OCI-LY7 (cell line): ENCODE data around the gene MYO9B. TPM values are rescaled to one million over a fixed set of nuclear protein-coding genes. Genes with fewer than 3 reads are reported as not detected.

Experiments
- BruUV-seq: library from RNA; stranded (reverse); fragments of 400-500 nt; replicated peaks from 2 replicates; lab custom pipeline; 2021; lab: Mats Ljungman, UMichigan
- CTCF ChIA-PET: fragments of 300-600 bp; sonication (Branson Sonifier 250); formaldehyde crosslinking; loops from one replicate; lab custom pipeline; 2022; ENCODE audit warnings: antibody characterized with exemption; ENCODE audit not compliant: unreplicated experiment; lab: Charles Lee
- POLR2A ChIA-PET: fragments of 300-600 bp; sonication (Branson Sonifier 250); formaldehyde crosslinking; loops from one replicate; lab custom pipeline; 2022; ENCODE audit warnings: antibody characterized with exemption; lab: Charles Lee
- DNase-seq: peaks from one replicate; pipeline ENCODE4 v3.0.0-alpha.2; 2015; ENCODE audit warnings: low spot score
- H2AFZ ChIP-seq: fragments of 200-600 bp; sonication (generic), shearing (Covaris generic); 2 replicates; pipeline ENCODE4 v1.6.1; 2014; ENCODE audit warnings: mild to moderate bottlenecking, antibody characterized with exemption, low read length, moderate library complexity
- H3K27ac ChIP-seq: fragments of 200-600 bp; sonication (generic); 2 replicates; pipeline ENCODE4 v1.5.1; 2014; ENCODE audit warnings: mixed run types, low read depth, mild to moderate bottlenecking, moderate library complexity, low read length, inconsistent platforms; ENCODE audit not compliant: poor library complexity, severe bottlenecking
- H3K36me3 ChIP-seq: fragments of 200-600 bp; sonication (generic); 2 replicates; pipeline ENCODE4 v1.6.1; 2014; ENCODE audit warnings: mild to moderate bottlenecking, antibody characterized with exemption, low read length, moderate library complexity, mixed read lengths; ENCODE audit not compliant: insufficient read depth
- H3K4me1 ChIP-seq: fragments of 200-600 bp; sonication (generic); 2 replicates; pipeline ENCODE4 v1.5.1; 2014; ENCODE audit warnings: mild to moderate bottlenecking, low read length; ENCODE audit not compliant: insufficient read depth, poor library complexity, severe bottlenecking
- H3K4me2 ChIP-seq: fragments of 200-600 bp; sonication (generic); 2 replicates; pipeline ENCODE4 v1.6.1; 2014; ENCODE audit warnings: mild to moderate bottlenecking, low read length
- H3K4me3 ChIP-seq: fragments of 200-600 bp; sonication (generic); 2 replicates; pipeline ENCODE4 v1.5.1; 2014; ENCODE audit warnings: mild to moderate bottlenecking, low read depth, low read length; ENCODE audit not compliant: poor library complexity, severe bottlenecking
- H3K79me2 ChIP-seq: fragments of 200-600 bp; sonication (generic); 2 replicates; pipeline ENCODE4 v1.6.1; 2016; ENCODE audit warnings: low read depth, mild to moderate bottlenecking, low read length, moderate library complexity, mixed read lengths; ENCODE audit not compliant: insufficient read depth
- H3K9me2 ChIP-seq: fragments of 200-600 bp; sonication (generic); 2 replicates; pipeline ENCODE4 v1.6.1; 2016; ENCODE audit warnings: mild to moderate bottlenecking, low read length, mixed read lengths; ENCODE audit not compliant: insufficient read depth
- H3K9me3 ChIP-seq: fragments of 200-600 bp; sonication (generic); 2 replicates; pipeline ENCODE4 v1.6.1; 2014; ENCODE audit warnings: mild to moderate bottlenecking, mixed run types, low read length, mixed read lengths
- H4K20me1 ChIP-seq: fragments of 200-600 bp; sonication (generic); 2 replicates; pipeline ENCODE4 v1.6.1; 2014; ENCODE audit warnings: mild to moderate bottlenecking, antibody characterized with exemption, low read length, moderate library complexity, mixed read lengths; ENCODE audit not compliant: insufficient read depth
- EZH2phosphoT487 ChIP-seq: fragments of 200-600 bp; sonication (generic); IDR thresholded peaks from 2 replicates; pipeline ENCODE4 v1.6.1; 2018; ENCODE audit warnings: low read depth, borderline replicate concordance, mild to moderate bottlenecking, mixed run types, antibody characterized with exemption, low read length, moderate library complexity, mixed read lengths
- intact Hi-C: fragments of 100-400 bp; cut with micrococcal nuclease; formaldehyde crosslinking; loops from one replicate; pipeline ENCODE4 v1.10.0; 2022; ENCODE audit not compliant: unreplicated experiment
- total RNA-seq, 2 experiments: library from RNA; depleted of rRNA in 1 of 2; stranded (reverse); fragments of >200 nt in 1 of 2; shearing (Covaris generic) in 1 of 2; gene quantifications; 2 replicates each; pipeline ENCODE4 v1.2.3, GENCODE V29; 2014 to 2022
- TF ChIP-seq, protein P1 (sequence below): fragments of 200-600 bp; sonication (generic); conservative IDR thresholded peaks from 2 replicates; pipeline ENCODE4 v1.5.1; 2014; ENCODE audit warnings: mild to moderate bottlenecking, antibody characterized with exemption, low read length, moderate library complexity, mixed read lengths

The MYO9B gene
- total RNA-seq, 2 experiments from 2014 or later = 74.7 to 150 TPM

DNA sequence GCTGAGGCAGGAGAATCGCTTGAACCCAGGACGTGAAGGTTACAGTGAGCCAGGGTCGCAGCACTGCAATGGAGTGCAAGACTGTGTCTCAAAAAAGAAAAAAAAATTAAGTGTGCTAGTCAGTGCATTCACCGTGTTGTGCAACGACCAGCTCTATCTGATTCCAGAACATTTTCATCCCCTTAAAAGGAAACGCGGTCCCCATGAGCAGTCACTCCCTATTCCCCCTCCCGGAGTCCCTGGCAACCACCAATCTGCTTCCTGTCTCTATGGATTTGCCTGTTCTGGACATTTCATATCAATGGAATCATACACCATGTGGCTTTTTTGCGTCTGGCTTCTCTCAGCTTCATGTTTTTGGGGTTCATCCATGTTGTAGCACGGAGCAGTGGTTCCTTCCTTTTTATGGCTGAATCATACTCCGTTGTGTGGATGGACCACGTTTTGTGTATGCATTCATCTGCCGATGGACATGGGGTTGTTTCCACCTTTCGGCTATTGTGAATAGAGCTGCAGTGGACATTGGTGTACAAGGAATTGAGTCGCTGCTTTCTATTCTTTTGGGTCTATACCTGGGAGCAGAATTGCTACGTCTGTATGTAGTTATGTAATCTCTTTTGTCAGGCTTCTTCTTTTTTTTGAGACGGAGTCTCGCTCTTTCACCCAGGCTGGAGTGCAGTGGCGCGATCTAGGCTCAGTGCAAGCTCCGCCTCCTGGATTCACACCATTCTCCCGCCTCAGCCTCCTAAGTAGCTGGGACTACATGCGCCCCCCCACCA lies 19.8 kb downstream of the MYO9B start:
- peaks cover 10% of the 10 kb centered on the region for H3K4me1 ChIP-seq
- POLR2A ChIA-PET = no interaction called here
- no peaks in the 10 kb centered on the region for H4K20me1 ChIP-seq
- H3K9me3 ChIP-seq = no peaks in the 10 kb centered on the region
- H3K27ac ChIP-seq = no peak overlapping the region
- CTCF ChIA-PET = no interaction called here
- H3K36me3 ChIP-seq = peaks cover 21% of the 10 kb centered on the region
- TF ChIP-seq EZH2phosphoT487 = no peak
- TF ChIP-seq, protein P1, sequence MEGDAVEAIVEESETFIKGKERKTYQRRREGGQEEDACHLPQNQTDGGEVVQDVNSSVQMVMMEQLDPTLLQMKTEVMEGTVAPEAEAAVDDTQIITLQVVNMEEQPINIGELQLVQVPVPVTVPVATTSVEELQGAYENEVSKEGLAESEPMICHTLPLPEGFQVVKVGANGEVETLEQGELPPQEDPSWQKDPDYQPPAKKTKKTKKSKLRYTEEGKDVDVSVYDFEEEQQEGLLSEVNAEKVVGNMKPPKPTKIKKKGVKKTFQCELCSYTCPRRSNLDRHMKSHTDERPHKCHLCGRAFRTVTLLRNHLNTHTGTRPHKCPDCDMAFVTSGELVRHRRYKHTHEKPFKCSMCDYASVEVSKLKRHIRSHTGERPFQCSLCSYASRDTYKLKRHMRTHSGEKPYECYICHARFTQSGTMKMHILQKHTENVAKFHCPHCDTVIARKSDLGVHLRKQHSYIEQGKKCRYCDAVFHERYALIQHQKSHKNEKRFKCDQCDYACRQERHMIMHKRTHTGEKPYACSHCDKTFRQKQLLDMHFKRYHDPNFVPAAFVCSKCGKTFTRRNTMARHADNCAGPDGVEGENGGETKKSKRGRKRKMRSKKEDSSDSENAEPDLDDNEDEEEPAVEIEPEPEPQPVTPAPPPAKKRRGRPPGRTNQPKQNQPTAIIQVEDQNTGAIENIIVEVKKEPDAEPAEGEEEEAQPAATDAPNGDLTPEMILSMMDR = no peak
- DNase-seq = no peak
- intact Hi-C loops = no loop called here
- peaks cover 84% of the 10 kb centered on the region for H3K79me2 ChIP-seq
- H3K4me2 ChIP-seq = no peak overlapping the region
- BruUV-seq = no TSS peak
- no peaks in the 10 kb centered on the region for H3K9me2 ChIP-seq
- H3K4me3 ChIP-seq = no peak overlapping the region
- no peak overlapping the region for H2AFZ ChIP-seq

DNA sequence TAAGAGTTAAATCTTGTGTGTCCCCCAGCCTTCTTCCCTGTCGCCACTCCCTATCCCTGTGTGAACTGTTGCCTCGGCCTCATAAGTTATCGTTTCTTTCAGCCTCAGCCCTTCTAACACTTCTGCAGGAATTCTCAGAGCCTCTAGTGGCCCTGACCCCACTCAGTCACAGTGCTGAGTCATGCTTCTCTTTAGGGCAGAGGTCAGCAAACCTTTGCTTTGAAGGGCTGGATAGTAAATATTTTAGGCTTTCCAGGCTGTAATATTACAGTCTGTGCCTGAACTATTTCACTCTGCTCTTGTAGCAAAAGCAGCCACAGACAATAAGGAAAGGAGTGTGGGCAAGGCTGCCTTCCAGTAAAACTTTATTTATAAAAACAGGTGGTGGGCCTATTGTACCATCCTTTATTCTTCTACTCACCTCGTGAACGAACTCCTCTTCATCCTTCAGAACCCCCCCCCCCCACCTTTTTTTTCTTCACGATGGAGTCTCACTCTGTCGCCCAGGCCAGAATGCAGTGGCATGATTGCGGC lies 22.1 kb downstream of the MYO9B start:
- H3K79me2 ChIP-seq = peaks cover 74% of the 10 kb centered on the region
- H3K4me1 ChIP-seq = peaks cover 3% of the 10 kb centered on the region
- ChIA-PET POLR2A (interaction anchor here (0.6 to 0.7 kb wide), 2 partner anchors 28 to 1998 kb away, joined by 4 to 5 read pairs; no protein-coding TSS in a partner anchor), CTCF (no interaction called here)
- no peak overlapping the region for H3K4me2 ChIP-seq
- DNase-seq = no peak
- peaks cover 33% of the 10 kb centered on the region for H3K36me3 ChIP-seq
- no TSS peak for BruUV-seq
- H2AFZ ChIP-seq = no peak overlapping the region
- H3K27ac ChIP-seq = no peak overlapping the region
- intact Hi-C loops = no loop called here
- TF ChIP-seq, protein P1 = no peak
- no peak for TF ChIP-seq EZH2phosphoT487
- H3K9me2 ChIP-seq = no peaks in the 10 kb centered on the region
- no peak overlapping the region for H3K4me3 ChIP-seq
- H4K20me1 ChIP-seq = no peaks in the 10 kb centered on the region
- 0 out of 2 replicates have a peak, but pooled peaks cover 9% of the 10 kb centered on the region for H3K9me3 ChIP-seq

GRCh38 chr19:17098326-17098725 lies 22.7 kb downstream of the MYO9B start:
- H3K4me1 ChIP-seq = peaks cover 5% of the 10 kb centered on the region
- H3K27ac ChIP-seq = no peak overlapping the region
- BruUV-seq = no TSS peak
- H3K9me3 ChIP-seq = peaks cover 14% of the 10 kb centered on the region; the same call in 1 of the 2 replicates
- intact Hi-C loops = no loop called here
- no peaks in the 10 kb centered on the region for H4K20me1 ChIP-seq
- no peaks in the 10 kb centered on the region for H3K9me2 ChIP-seq
- POLR2A ChIA-PET = interaction anchor here (0.6 to 0.7 kb wide), 2 partner anchors 27 to 305 kb away, joined by 5 to 7 read pairs; no protein-coding TSS in a partner anchor
- DNase-seq = no peak
- no peak overlapping the region for H3K4me2 ChIP-seq
- peaks cover 39% of the 10 kb centered on the region for H3K36me3 ChIP-seq
- H3K4me3 ChIP-seq = no peak overlapping the region
- H3K79me2 ChIP-seq = peaks cover 74% of the 10 kb centered on the region
- no peak overlapping the region for H2AFZ ChIP-seq
- CTCF ChIA-PET = no interaction called here
- TF ChIP-seq EZH2phosphoT487 = no peak
